NCI-H748 (cell line): ENCODE data around the gene MYO10.

Experiments
- DNase-seq: peaks from one replicate; lab custom pipeline; 2025; ENCODE audit not compliant: unreplicated experiment; lab: John Stamatoyannopoulos, UW

The MYO10 gene

DNA sequence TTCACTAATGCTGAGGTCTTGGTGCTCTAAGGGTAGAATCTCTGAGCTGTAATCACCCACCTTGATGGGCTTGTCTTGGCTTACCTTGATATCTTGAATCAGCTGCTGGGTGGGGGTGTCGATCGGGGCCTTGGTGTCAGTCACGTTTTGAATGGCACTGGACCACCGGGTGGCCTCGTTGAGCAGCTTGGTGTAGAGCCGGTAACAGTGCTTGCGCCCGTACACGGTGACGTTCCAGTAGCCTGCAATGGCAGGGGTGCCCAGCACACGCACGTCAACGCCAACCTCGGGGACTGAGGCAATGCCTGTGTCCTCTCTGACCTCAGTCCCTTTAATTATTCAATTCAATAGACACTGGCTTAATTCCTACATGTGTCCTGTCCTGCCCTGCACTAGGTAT, 256.2 kb downstream of the MYO10 start:
- DNase-seq: peak; percentile 40

DNA sequence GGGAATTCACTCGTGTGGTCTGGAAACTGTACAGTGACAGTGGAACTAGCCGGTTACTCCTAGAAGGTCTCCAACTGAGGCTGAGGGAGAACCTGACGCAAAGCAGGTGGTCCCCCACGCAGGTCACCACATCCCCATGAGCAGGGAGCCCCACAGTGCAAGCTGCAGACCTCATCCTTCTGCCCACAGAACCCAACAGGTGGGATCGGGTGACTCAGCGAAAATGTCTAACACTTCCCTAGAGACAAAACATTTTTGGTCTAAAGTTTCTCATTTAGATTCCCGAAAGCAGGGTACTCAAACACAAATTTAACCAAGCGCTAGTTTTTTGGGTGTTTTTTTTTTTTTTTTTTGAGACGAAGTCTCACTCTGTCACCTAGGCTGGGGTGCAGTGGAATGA, 256.9 kb downstream of the MYO10 start:
- DNase-seq: no peak

DNA sequence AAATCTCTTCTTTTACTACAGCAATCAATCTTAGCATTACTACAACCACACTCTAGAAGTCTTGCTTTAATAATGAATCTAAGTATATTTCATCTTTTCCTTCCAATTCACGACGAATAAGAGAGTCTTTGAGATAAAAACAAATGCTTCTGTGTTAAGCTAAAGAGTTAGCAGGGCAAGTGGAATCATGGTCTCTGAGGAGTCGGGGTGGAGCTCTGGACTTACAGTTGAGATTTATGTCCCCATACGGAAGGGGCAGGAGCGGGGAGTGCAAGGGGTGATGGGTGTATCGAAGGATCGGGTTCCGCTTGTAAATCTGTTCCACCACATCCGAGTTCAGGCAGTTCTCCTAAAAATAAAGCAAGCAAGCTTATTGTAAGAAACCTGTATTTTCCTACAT, 260.3 kb downstream of the MYO10 start:
- no peak for DNase-seq

DNA sequence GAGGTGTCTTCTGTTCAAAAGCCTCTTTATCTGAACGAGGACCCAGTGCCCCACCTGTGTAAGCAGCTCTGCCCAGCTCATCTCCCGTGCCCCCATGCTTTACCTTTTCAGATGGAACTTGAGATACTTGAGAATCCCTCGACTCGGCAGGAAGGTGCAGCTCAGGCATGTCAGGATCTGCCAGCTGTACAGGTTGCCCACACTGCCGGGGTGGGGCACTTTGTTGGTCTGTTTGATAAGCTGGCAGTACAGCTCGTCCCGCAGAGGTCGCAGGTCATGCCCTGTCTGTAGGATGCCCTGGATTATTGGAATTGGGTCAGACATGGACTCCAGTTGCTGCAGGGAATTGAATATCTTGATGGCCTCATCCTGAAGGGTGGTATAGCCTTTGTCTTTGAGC, 261.3 kb downstream of the MYO10 start:
- DNase-seq: no peak

DNA sequence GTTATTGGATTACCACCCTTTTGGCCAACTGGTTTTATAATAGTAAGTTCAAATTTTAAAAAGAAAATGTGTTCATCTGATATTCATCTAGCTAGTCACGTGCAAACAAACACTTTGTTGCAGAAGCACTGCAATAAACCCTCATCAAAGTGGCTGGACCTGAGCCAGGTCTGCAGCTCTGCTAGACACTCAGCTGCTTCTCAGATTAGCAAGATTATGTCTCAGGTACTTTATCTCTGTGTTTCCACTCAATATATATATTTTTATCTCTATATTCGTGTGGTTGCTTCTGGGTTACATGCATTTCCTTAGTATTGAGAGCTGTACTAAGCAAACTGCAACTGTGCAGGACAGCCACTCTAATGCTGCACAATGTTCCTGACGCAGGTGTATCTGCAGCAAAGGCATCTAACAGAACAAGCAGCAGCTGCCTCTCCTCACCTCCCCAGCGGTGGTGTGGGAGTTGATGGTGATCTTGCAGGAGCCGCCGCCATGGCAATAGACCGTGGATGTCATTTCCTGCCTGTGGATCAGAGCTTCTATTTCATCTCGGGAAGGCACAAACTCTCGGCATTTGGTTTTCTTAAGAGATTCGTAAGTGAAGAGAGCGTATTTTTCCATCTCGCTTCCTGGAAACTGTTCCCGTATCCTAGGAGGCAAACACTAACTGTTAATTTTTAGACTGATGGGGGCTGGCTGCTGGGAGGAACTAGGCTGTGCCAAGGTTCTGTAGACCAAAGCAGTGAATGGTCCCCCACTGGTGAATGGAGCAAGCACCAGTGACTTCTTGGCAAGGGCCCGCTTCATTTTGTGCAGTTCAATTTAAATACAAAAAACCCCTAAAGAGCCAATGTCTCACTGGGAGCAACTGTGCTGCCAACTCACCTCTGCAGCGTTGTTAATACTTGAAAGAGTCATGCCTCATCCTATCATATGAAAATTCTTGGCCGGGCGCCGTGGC, 262.6 kb downstream of the MYO10 start:
- DNase-seq: peak; percentile 64

DNA sequence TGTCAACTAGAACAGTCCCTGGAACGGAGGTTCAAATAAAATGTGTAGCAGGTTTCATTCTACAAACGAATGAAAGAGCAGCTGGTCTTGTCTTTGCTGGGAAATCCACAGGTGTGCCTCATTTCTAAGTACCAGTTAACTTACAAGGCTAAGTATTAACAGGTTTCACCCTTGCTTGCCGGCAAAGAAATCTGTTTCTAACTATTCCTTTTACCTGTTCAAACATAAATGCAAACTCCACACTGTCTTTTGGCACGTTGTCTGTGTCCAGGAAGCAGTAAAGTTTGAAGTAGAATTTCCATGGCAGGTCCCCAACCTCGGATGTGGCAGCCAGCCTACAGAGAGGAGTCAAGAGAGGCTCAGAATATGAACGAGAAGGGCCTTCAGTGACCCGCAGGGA, 264.9 kb downstream of the MYO10 start:
- DNase-seq: no peak

DNA sequence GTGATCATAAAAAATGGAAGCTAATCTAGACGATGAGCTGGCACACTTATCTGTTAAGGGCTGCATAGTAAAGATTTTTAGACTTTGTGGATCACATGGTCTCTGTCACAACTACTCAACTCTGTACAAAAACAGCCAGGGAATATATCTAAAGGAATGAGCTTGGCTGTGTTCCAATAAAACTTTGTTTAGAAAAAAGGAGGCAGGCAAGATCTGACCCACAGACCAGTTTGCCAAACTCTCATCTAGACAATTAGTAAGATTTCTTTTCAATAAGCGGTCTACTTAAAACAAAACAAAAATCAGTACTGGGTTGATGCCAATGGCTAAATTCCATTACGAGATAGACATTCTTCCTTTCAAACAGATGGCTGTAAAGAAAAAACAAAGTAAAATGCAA, 266.3 kb downstream of the MYO10 start:
- DNase-seq: no peak

DNA sequence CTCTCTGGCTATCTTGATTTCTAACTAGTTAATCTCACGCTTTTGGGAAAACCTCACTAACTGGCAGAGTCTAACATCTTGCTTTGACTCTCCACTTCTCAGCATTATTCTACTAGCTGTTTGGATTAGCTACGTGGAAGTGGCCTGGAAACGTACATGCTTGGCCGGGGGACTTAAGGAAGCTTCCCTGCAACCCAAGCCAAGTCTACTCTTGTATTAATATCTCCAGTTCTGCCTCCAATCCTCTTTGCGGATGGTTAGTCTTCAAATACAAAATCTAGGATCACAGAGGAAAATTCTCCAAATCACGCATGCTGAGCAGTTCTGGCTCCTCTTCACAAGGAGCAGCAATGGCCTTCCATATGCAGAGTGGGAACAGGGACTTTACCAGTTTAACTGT, 267.5 kb downstream of the MYO10 start:
- no peak for DNase-seq

DNA sequence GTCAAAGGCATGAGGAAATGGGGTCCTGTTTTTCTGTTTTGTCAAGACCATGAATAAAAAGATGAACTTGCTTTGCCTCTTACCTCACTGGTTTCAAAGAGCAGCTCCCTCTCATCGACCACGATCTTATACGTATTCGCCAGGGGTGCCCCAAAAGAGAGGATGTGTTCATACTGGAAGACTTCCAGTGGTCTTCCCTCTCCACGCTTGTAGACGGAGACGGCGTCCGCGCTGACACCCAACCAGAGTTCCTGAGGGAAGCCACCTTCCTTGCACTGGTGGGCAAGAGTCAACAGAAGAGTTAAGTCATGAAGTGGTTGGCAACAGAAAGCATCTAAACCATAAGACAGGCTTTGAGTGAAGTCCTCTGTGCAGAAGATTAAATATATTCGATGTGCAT, 267.9 kb downstream of the MYO10 start:
- no peak for DNase-seq

DNA sequence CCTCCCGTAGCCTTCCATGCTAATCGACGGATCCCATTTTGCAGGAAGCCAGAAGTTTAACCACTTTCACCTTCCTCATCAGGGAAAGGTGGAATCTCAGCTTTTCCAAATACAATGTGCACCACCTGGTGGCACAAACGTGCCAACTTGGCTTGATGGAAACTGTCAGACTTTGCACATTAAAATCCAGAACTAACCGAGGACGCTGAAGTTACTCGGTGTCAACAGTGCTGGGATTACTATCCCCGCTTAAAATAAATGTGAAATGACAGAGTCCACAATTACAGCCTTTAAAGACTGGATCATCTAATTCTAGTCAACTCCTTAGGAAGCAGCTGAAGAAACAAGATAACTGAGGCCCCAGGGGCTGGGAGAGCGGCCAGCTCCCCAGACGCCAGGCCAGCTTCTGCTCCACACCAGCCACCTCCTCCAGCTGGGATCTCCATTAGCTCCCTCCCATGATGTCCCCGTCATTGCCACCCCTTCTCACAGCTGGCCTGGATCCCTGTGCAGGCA, 269.1 kb downstream of the MYO10 start:
- DNase-seq: peak; percentile 77

DNA sequence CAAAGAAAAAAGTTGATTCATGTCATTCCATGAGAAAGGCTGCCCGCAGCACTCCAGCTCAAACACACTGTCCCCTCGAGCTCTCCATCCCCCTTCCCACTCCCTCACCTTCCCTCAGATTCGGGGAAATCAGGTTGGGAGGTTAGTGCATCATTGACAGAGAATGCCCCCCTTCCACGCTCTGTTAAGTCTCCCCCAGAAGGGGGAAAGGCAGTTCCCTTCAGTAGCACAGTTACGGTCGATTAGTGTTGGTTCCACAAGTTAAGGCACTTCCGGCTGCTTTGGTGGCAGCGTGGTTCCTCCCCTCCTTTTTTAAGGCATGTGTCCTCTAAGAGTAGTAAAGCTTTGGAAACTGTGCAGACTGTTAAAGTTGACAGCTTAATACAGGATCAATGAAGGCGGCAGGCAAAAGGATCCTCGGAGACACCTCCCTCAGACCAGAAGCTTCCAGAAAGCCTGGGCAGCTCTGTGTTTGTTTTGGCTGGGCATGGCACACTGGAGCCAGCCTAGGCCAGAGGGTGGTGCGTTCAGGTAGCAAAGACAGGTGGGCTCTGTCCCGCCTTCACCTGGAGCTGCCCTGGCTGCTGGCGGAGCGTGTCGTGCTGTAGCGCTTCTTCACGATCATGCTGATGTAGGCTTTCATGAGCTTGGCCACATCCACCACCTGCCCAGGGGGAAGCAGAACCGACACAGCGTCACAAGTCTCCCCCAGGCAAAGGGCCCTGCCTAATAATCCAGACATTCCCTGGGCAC, 269.8 kb downstream of the MYO10 start:
- peak; percentile 70 for DNase-seq

DNA sequence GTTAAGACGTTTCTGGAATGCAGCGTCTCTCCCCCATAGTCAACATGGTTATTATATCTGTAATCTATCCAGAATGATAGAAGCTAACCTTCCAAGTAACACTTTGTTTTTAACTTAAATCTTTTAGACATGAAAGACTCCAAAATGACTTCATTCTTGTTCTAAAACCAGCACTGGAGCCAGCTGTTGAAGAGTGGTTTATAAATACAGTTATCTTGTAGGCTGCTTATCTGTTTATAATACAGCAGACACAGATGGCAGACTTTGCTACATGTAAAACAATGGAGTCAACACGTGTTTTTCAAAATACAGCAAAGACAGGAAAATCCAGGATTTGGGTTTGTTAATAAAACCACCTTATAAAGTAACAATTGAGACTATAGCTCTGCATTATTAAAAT, 270.5 kb downstream of the MYO10 start:
- no peak for DNase-seq

DNA sequence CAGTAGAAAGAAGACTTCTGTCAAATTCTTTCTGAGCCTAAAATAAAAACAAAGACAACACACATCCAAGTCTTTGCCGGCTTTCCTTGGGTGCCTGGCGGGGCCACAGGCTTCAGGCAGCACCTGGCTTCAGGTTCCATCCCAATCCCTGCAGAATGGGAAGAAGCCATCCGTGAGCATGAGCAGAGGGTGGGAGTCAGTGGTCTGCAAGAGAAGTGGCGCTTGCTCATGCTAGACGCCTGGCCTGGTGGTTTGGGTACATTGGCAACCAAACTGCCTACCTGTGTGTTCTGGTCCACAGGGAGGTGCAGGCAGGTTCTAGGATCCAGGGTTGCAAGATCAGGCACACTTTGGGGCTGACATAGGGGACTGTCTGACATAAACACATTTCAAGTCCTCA, 271.7 kb downstream of the MYO10 start:
- DNase-seq: no peak

DNA sequence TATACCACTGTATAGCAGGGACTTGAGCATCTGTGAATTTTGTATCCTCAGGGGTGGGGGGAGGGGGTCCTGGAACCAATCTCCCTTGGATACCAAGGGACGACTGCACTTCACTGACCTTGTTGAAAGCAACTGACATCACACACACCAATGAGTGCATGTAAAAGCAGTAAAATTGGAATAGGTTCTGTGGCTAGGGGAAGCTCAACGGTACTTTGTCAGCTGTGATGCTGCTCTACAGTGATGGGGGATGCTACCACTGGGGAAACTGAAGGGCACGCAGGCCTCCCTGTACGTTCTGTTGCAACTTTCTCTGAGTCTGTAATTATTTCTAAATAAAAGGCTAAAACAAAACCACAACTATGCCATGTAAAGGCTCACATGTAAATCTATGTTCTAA, 272.2 kb downstream of the MYO10 start:
- DNase-seq: no peak

DNA sequence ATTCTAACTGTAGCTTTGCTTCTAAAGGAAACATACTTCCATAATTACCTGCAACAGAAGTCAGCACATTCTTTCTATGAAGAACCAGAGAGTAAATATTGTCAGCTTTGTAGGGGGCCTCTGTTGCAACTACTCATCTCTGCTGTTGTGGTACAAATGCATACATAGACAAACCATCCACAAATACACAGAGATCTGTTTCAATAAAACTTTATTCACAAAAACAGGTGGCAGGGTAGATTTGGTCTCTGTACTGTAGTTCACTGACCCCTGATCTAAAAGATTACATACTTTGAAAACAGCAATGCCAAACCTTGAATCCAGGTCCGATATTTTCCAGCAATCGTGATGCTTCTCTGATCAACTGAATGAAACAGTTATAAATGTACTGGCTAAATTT, 274.4 kb downstream of the MYO10 start:
- DNase-seq: no peak

DNA sequence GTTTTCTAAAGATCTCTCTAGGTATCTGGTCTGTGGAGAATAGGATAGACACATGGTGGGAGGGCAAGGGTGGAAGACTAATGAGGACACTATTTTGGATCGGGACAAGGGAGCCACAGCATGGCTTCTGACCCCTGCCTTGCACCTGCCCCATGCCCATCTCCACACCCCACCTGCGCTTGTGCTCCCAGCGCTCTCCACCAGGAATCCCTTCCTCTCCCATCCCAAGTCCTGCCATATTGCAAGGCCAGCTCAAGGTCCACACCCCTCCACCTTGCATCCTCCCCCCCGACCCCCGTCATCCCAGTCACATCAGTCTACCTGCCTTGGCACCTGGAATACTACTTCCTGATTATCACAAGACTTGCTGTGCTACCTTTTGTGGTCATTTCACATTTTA, 275.1 kb downstream of the MYO10 start:
- DNase-seq: no peak

DNA sequence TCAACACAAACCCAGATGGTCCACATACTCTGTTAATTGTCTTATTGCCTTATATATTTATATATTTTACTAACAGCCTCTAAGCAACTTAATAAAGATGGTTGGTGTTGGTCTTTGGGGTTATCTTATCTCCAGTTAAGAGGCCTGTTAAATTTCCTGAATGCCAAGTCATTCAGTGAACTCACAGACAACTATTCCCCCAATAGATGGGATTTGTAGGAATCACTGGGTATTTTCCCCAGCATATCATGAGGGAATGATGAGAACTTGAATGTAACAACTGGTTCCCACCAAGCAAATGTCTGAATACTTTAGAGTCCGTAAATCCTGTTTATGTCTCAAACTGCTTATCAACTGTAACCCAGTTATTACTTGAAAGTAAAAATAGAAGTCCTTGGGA, 276.6 kb downstream of the MYO10 start:
- DNase-seq: no peak

DNA sequence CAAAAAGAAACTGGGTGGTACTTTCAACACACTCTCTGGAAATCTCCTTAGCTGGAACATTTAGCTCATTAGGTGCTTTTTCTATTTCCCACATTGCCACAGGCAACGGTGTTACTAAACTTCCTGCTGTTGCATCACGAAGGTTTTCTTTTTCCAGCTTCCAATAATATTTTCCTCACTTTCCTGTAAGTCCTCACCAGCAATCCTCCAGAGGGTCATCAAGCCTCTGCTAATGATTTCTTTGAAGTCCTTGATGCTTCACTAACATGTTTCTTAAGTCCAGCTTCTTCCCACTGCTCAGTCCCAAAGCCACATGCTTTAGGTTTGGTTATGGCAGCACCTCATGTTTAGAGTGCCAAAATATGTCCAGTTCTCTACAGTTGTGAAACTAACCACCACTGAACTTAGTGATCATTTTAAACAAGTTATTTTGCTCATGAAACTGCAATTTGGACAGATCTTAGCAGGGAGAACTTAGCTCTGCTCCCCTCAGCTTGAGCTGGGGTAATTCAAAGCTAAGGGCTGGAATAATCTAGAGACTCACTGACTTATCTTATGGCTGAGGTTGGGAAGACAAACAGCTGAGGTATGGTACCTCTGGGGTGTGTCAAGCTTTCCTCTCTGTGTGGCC, 279.4 kb downstream of the MYO10 start:
- no peak for DNase-seq

DNA sequence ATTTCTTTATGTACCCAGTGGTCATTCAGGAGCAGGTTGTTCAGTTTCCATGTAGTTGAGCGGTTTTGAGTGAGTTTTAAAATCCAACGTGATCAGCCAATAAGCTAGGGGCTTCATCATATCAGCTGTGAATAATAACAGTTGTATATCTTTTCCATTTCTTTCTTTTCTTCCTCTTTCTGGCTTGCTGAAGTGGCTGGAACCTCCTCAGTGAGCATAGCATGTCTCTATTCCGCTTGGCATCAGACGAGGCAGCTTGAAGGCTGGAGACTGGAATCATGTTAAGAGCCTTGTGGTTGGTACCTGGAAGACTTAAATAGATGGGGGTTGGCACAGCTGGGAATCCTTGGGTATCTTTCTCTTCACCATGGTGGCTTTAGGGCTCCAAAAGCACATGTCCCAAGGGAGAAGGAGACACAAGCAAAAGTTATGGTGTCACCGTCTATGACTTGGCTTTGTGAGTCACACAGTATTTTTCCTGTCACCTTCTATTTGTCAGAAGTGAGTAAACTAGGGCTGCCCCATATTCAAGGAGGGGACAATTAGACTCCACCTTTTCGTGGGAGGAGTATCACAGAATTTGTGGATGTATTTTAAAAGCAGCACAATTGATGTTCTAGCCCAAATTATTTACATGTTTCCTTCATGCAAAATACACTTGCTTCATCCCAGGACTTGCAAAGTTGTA, 281.3 kb downstream of the MYO10 start:
- DNase-seq: no peak

DNA sequence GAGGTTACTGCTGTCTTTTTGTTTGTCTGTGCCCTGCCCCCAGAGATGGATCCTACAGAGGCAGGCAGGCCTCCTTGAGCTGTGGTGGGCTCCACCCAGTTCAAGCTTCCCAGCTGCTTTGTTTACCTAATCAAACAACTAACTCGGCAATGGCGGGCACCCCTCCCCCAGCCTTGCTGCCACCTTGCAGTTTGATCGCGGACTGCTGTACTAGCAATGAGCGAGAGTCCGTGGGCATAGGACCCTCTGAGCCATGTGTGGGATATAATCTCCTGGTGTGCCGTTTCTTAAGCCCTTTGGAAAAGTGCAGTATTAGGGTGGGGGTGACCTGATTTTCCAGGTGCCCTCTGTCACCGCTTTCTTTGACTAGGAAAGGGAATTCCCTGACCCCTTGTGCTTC, 287.3 kb downstream of the MYO10 start:
- peak; percentile 38 for DNase-seq

DNA sequence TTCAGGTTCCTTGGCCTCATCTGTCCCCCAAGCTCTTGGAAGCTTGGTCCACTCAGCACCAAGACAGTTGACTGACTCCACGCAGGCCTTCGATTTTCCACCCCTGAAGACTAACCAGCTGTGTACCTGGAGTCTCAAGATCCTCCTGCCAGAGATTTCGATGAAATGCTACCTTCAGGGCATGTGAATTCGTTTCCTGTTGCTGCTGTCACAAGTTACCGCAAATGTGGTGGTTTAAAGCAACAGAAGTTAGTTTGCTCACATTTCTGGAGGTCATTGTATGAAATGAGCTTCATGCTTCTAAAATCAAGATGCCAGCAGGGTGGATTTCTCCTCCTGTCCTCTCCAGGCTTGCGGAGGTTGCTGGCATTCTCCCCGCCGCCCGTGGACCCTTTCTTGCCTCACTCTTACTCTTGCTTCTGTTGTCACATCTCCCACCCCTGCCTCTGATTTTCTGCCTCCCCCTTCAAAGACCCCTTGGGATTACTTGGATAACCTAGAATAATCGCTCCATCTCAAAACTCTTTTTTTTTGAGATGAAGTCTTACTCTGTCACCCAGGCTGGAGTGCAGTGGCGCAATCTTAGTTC, 291.7 kb downstream of the MYO10 start:
- no peak for DNase-seq
